GM18511 (cell line): ENCODE results near the gene WFDC1.

Source experiments
- ATAC-seq: cut with Tn5 transposase; IDR thresholded peaks from one replicate; pipeline ENCODE4 v1.9.1; 2021; ENCODE audit warnings: mild to moderate bottlenecking, moderate library complexity; ENCODE audit not compliant: unreplicated experiment

WFDC1 gene

DNA sequence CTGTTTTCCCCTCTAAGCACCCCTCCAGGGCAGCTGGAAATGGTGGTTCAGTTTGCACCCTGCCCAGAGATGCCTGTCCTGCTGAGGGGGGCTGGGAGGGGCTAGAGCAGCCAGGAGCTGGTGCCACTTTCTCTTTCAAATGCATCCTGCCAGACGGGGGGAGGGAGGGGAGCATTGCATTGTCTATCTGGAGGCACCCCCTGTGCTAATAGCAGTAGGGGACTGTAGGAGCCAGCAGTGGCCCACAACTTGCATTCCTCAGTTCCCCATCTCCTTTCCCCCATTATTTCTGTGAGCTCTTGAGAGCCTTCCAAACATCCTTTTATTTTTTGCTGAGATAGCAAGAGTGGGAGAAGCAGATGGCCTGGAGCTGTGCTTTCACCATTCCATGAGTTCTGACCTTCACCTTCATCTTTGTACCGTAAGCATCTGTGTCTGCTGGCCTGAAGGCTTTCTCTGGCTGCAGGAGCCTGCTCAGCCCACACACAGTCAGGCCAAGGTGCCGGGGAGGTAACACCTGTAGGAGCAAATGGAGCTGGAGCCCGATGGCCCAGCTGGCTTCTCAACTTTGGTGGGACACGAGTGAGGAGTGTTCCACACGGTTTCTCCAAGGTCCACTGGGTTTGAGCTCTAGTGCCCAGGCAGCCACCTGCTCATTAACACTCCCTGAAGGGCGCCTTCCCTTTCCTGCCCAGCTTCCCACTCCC is 5.2 kb downstream of the WFDC1 start:
- ATAC-seq = no peak

DNA sequence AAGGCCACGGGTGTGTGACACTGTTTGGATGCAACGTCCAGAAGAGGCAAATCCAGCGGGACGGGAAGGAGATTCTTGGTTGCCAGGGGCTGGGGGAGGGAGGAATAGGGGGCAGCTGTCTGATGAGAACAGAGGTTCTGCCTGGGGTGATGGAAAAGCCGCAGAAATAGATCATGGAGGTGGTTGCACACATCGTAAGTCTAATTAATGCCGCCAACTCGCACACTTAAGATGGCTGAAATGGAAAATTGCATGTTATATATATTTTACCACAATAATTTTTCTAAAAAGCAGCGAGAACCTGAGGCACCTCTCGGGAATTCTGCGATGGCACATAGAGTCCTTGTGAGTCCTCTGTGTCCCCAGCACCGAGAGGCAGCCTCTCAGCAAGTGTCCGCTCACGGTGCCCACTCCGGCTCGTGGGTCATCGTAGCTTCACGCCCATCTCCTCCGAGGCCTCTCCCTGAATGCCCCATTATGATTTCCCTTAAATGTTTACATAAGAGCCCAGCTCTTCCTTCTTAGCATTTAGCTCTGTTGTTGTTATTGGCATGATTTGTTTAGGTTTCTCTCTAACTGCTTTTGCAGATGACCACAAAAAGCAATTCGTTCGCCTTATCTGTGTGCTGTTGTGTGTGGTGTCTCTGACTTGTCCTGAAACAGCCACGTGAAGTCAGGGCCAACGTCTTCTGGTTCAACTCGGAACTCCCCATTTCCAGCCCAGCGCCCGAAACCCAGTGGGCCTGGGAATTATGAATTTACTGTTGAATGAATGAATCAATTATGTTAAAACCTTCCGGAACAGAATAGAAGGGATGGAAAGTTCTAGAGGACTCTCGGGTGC is 7.7 kb downstream of the WFDC1 start:
- ATAC-seq = no peak

GRCh38 chr16:84303023-84303422 is 8.3 kb downstream of the WFDC1 start:
- ATAC-seq = no peak

DNA sequence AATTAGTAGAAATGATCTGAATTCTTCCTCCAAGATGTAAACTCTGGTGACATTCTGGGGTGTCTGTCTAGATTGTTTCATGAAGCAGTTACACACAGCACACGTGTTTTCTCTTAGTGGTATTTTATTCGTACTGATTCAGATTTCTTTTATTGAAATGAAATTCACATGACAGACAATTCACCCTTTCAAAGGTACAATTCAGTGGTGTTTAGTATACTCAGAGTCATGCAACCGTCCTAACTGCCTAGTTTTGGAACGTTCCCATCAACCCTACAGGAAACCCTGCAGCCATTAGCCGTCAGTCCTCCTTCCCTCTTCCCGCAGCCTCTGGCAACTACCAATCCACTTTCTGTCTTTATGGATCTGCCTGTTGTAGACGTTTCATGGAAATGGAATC is 8.8 kb downstream of the WFDC1 start:
- ATAC-seq = no peak

DNA sequence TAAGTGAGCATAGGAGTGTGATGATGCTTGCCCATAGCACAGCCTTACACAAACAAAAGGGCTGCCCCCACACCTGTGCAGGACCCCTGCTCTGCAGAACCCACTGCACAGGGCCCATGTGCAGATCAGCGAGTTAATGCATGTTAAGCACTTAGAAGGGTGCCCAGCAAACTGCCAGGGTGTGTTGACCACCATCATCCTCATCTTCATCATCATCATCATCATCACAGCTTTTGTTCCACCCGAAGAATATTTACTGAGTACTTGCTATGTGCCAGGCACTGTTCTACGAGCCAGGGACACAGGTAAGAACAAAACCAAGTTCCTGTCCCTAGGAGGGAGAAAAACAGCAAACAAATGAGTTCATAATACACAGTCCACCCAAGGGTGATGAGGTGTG is 11.9 kb downstream of the WFDC1 start:
- ATAC-seq = no peak

DNA sequence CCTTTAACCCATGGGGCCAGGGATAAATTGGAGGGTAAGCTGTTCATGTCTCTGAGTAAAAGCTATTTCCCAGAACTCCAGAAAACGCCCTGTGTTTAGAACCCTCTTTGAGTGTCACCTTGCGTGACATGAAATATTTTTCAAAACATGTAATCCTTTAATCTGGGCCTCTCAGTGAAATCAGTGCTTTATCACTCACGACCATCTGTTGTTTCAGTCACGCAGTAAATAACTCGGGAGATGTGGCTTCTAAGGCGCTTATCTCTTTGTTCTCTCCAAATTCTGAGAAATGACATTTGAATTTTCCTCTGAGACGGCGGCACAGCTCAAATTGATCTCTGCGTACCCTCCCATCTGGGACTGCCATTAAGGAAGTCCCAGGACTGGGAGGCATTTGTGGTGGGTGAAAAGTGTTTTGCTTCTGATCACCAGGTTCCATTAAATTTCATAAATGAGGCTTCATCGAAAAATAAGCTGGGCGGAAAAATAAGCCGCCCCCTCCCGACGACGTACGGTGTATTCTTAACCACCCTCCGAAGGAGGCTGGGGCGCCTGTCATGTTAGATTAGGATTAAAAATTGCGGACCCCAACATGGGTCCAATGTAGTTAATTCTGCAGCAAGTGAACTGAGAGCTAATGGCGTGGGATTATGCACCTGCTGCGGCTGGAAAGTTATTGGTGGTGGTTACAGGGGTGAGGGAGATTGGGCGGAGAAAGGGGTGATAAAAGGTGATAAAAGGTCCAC is 12.7 kb downstream of the WFDC1 start:
- ATAC-seq = no peak

DNA sequence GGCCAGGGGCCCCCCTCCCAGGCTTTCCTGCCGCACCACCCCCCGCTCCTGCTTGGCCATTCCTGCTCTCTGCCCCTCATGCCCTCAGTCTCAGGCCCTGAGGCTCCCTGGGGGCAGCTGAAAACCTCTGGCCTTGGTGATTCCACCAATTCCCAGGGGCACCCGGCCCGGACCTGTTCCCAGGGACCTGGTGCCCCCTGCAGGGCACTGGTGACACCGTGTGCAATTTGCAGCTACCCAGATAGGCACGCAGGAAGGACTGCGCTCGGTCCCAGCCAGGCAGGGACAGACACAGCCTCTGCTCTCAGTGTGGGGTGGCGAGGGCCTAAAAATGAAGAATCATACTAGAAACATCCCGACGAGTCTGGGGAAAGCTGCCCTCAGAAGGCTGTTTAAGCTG is 13.4 kb downstream of the WFDC1 start:
- ATAC-seq = no peak

GRCh38 chr16:84310642-84311041 is 16.0 kb downstream of the WFDC1 start:
- no peak for ATAC-seq

- no peak for ATAC-seq
Observed at GRCh38 chr16:84312783-84313382, 18.2 kb downstream of the WFDC1 start.

GRCh38 chr16:84313921-84314320 is 19.2 kb downstream of the WFDC1 start:
- ATAC-seq = no peak

DNA sequence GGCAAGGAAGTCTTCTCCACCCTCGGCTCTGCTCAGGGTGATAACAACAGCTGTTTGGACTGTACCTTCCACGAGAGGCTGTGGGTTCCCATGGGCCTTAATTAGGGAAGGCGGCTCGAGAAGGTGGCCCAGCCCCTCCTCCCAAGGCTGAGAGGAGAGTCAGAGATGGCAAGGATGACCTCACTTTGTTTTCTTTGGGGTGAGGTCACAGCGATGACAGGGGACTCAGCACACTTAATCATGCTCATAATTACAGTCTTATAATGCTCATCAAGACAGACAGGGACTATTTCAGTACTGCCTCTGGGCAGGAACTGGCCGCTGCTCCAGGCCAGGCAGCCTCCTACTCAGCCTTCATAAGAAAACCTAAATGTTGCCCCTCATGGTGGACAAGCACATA is 19.7 kb downstream of the WFDC1 start:
- ATAC-seq = no peak

- ATAC-seq = no peak
Observed at GRCh38 chr16:84314814-84315213, 20.1 kb downstream of the WFDC1 start.

DNA sequence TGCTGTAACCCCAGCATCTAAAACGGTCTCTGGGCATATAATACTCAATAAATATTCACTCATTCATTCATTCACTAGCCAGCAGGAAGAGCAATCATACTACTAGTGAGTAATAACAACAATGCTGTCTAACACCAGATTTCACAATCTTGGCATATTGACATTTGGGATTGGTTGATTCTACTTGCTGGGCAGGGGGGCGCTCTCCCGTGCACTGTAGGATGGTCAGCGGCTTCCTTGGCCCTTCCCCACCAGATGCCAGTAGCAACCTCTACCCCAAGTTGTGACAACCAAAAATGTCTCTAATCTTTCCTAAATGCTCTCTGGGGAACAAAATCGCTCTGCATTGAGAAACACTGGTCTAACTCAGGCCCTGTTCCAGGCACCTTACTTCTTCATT is 20.7 kb downstream of the WFDC1 start:
- ATAC-seq = no peak

- ATAC-seq = no peak
Observed at GRCh38 chr16:84318091-84318975, 23.7 kb downstream of the WFDC1 start.

DNA sequence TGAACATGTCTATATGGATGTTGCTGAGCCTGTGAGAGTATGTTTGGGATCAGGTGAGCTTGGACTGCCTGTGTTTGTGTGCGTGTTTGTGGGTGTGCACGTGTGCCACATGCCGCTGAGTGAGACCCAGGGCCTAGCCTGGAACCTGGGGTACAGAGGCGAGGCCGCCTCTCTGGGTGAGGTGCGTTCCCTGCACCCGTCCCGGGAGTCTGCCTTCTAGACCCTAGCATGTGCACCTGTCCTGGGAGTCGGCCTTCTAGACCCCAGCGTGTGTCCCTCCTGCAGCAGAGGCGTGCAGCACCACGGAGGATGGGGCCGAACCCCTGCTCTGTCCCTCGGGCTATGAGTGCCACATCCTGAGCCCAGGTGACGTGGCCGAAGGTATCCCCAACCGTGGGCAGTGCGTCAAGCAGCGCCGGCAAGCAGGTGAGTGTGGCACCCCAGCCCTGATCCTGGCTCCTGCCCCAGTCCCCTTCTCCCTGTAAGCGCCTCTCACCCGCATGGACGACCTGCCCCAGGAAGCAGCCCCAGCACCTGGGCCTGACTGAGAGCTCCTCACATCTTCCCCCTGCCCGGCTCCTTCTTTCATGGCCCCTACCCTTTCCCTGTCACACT is 24.6 kb downstream of the WFDC1 start:
- no peak for ATAC-seq

GRCh38 chr16:84320511-84320910 is 25.8 kb downstream of the WFDC1 start:
- no peak for ATAC-seq

GRCh38 chr16:84321932-84322331 is 27.3 kb downstream of the WFDC1 start:
- ATAC-seq = no peak

GRCh38 chr16:84322749-84323148 is 28.1 kb downstream of the WFDC1 start:
- ATAC-seq = no peak

DNA sequence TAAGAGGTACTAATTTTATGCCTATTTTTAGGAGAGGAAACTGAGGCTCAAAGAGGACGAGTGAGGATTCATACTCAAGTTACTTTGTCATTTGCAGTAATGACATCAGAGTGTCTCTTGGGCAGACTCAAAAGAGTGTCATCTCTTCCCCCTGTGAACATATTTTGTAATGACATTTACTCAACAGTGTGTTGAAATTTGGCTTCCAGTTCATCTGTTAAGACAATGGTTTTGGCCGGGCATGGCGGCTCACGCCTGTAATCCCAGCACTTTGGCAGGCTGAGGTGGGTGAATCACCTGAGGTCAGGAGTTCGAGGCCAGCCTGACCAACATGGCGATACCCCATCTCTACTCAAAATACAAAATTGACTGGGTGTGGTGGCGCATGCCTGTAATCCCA is 28.9 kb downstream of the WFDC1 start:
- ATAC-seq = no peak
